Mesendoderm (in vitro differentiated cells): ENCODE results near the gene GJA4.

Experiments used
- DNase-seq: peaks from one replicate; pipeline ENCODE4 v3.0.0; 2013
- H2AK5ac ChIP-seq: 2 replicates; pipeline ENCODE4 v1.6.1; 2013; ENCODE audit warnings: low read length, inconsistent platforms
- H2BK120ac ChIP-seq: 2 replicates; pipeline ENCODE4 v1.6.1; 2013; ENCODE audit warnings: low read depth, mild to moderate bottlenecking, low read length, moderate library complexity, mixed read lengths
- H2BK15ac ChIP-seq: replicated peaks from 2 replicates; pipeline ENCODE4 v1.6.1; 2013; ENCODE audit warnings: low read depth, mild to moderate bottlenecking, moderate library complexity
- H2BK5ac ChIP-seq: 2 replicates; pipeline ENCODE4 v1.6.1; 2013; ENCODE audit warnings: low read length, inconsistent platforms
- H3K18ac ChIP-seq: 2 replicates; pipeline ENCODE4 v1.6.1; 2013; ENCODE audit warnings: mild to moderate bottlenecking, low read length, mixed read lengths
- H3K23ac ChIP-seq: one replicate; pipeline ENCODE4 v1.6.1; 2013; ENCODE audit warnings: low read length
- H3K27ac ChIP-seq: 2 replicates; pipeline ENCODE4 v1.5.1; 2013; ENCODE audit warnings: low read depth, mild to moderate bottlenecking, inconsistent platforms, low read length, moderate library complexity
- H3K27me3 ChIP-seq: 2 replicates; pipeline ENCODE4 v1.6.1; 2013; ENCODE audit warnings: low read length, control low read depth, mild to moderate bottlenecking, inconsistent platforms; ENCODE audit not compliant: insufficient read depth, poor library complexity
- H3K36me3 ChIP-seq: 2 replicates; pipeline ENCODE4 v1.6.1; 2013; ENCODE audit warnings: low read length, inconsistent platforms; ENCODE audit not compliant: control insufficient read depth, insufficient read depth
- H3K4ac ChIP-seq: one replicate; pipeline ENCODE4 v1.6.1; 2013; ENCODE audit warnings: low read depth, mild to moderate bottlenecking, low read length, moderate library complexity
- H3K4me1 ChIP-seq: 2 replicates; pipeline ENCODE4 v1.6.1; 2013; ENCODE audit warnings: low read depth, low read length, inconsistent platforms; ENCODE audit not compliant: control insufficient read depth
- H3K4me2 ChIP-seq: 2 replicates; pipeline ENCODE4 v1.6.1; 2013; ENCODE audit warnings: low read length
- H3K4me3 ChIP-seq: 2 replicates; pipeline ENCODE4 v1.5.1; 2013; ENCODE audit warnings: mild to moderate bottlenecking, low read length
- H3K56ac ChIP-seq: one replicate; pipeline ENCODE4 v1.6.1; 2013; ENCODE audit warnings: low read length
- H3K79me1 ChIP-seq: 2 replicates; pipeline ENCODE4 v1.6.1; 2013; ENCODE audit warnings: low read length, inconsistent platforms
- H3K79me2 ChIP-seq: 2 replicates; pipeline ENCODE4 v1.6.1; 2013; ENCODE audit warnings: mild to moderate bottlenecking, low read length; ENCODE audit not compliant: control insufficient read depth, insufficient read depth
- H3K9ac ChIP-seq: 2 replicates; pipeline ENCODE4 v1.6.1; 2013; ENCODE audit warnings: low read length, inconsistent platforms
- H4K5ac ChIP-seq: one replicate; pipeline ENCODE4 v1.6.1; 2013; ENCODE audit warnings: low read length
- H4K8ac ChIP-seq: one replicate; pipeline ENCODE4 v1.6.1; 2013; ENCODE audit warnings: low read depth, mild to moderate bottlenecking, control low read depth, low read length, moderate library complexity
- WGBS: extraction: QIAGEN DNeasy Blood & Tissue Kit; methylation state at CpG from one replicate; pipeline ENCODE4 v1.1.7; 2013; ENCODE audit warnings: low lambda C conversion rate, missing lambda C conversion rate; ENCODE audit not compliant: insufficient coverage; ENCODE audit errors: extremely low coverage; 5-methylcytosine and 5-hydroxymethylcytosine counted together

The GJA4 gene

DNA sequence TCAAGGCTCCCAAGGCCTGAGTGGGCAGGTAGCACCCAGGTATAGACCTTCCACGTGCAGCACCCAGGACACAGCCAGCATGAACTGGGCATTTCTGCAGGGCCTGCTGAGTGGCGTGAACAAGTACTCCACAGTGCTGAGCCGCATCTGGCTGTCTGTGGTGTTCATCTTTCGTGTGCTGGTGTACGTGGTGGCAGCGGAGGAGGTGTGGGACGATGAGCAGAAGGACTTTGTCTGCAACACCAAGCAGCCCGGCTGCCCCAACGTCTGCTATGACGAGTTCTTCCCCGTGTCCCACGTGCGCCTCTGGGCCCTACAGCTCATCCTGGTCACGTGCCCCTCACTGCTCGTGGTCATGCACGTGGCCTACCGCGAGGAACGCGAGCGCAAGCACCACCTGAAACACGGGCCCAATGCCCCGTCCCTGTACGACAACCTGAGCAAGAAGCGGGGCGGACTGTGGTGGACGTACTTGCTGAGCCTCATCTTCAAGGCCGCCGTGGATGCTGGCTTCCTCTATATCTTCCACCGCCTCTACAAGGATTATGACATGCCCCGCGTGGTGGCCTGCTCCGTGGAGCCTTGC lies 31.5 kb upstream of the GJA4 start:
- no peaks in the 10 kb centered on the region for H3K79me1 ChIP-seq
- H3K4me1 ChIP-seq: peaks cover 5% of the 10 kb centered on the region
- no peak overlapping the region for H3K27ac ChIP-seq
- no peaks in the 10 kb centered on the region for H3K79me2 ChIP-seq
- no peak for DNase-seq
- H3K4me2 ChIP-seq: no peak overlapping the region
- no peaks in the 10 kb centered on the region for H3K36me3 ChIP-seq
- WGBS: no CpG with 5 or more reads among the region's 33 CpGs
- H3K4ac ChIP-seq: no peak overlapping the region
- no peak overlapping the region for H2AK5ac ChIP-seq
- no peak overlapping the region for H4K5ac ChIP-seq
- no peak overlapping the region for H3K4me3 ChIP-seq
- no peak overlapping the region for H2BK120ac ChIP-seq
- no peak overlapping the region for H4K8ac ChIP-seq
- H2BK5ac ChIP-seq: no peak overlapping the region
- no peak overlapping the region for H3K18ac ChIP-seq
- H3K9ac ChIP-seq: no peak overlapping the region
- H2BK15ac ChIP-seq: no peak overlapping the region
- H3K56ac ChIP-seq: no peak overlapping the region
- H3K27me3 ChIP-seq: no peaks in the 10 kb centered on the region
- no peak overlapping the region for H3K23ac ChIP-seq

DNA sequence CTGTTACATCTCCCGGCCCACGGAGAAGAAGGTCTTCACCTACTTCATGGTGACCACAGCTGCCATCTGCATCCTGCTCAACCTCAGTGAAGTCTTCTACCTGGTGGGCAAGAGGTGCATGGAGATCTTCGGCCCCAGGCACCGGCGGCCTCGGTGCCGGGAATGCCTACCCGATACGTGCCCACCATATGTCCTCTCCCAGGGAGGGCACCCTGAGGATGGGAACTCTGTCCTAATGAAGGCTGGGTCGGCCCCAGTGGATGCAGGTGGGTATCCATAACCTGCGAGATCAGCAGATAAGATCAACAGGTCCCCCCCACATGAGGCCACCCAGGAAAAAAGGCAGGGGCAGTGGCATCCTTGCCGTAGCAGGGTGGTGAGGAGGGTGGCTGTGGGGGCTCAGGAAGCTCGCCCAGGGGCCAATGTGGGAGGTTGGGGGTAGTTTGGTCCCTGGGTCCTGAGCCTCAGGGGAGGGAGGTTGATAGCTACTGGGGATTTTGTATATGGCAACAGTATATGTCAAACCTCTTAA lies 31.0 kb upstream of the GJA4 start:
- Histone ChIP-seq H3K23ac (no peak overlapping the region), H4K8ac (no peak overlapping the region), H2AK5ac (no peak overlapping the region), H2BK120ac (no peak overlapping the region), H3K27me3 (no peaks in the 10 kb centered on the region), H3K4ac (no peak overlapping the region), H3K79me1 (no peaks in the 10 kb centered on the region), H3K4me1 (peaks cover 5% of the 10 kb centered on the region), H3K36me3 (no peaks in the 10 kb centered on the region), H3K9ac (no peak overlapping the region), H3K56ac (no peak overlapping the region), H2BK5ac (no peak overlapping the region), H2BK15ac (no peak overlapping the region), H3K27ac (no peak overlapping the region), H3K18ac (no peak overlapping the region), H4K5ac (no peak overlapping the region), H3K79me2 (no peaks in the 10 kb centered on the region), H3K4me3 (no peak overlapping the region), H3K4me2 (no peak overlapping the region)
- WGBS: no CpG with 5 or more reads among the region's 13 CpGs
- no peak for DNase-seq

DNA sequence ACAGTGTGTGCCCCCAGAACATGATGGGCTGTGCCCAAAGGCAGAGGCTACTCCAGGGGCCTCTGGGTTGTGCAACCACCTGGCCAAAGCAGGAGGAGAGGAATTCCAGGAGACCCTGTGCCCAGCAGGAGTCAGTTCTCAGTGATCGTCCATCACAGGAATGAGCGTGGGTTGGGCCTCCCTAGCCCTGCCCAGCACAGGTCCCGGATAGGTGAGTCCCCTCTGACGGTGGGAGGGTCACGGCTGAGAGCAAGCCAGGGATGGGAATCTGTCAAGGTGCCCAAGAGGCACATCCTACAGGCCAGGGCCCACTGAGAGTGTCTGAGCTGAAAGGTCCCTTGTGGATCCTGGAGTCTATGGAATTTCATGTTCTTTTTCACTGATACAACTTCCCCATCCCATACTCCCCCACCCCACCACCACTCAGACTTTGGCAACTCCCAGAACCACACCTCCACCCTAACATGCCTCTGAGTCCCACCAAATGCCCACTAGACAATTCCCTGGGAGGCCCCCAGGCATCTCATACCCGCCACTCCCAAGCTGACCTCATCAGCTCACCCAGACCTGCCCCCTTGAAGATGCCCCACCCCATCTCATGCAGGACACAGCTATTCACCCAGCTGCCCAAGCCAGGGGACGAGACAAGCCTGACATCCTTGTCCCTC lies 30.2 kb upstream of the GJA4 start:
- Histone ChIP-seq H2BK15ac (no peak overlapping the region), H3K27me3 (no peaks in the 10 kb centered on the region), H3K18ac (no peak overlapping the region), H2BK120ac (no peak overlapping the region), H4K5ac (no peak overlapping the region), H3K4me2 (no peak overlapping the region), H3K27ac (no peak overlapping the region), H4K8ac (no peak overlapping the region), H3K79me2 (no peaks in the 10 kb centered on the region), H2BK5ac (no peak overlapping the region), H3K23ac (no peak overlapping the region), H3K4me3 (no peak overlapping the region), H3K36me3 (no peaks in the 10 kb centered on the region), H3K56ac (peak overlapping the region; percentile 15), H3K79me1 (no peaks in the 10 kb centered on the region), H3K4me1 (peaks cover 5% of the 10 kb centered on the region), H3K9ac (no peak overlapping the region), H3K4ac (no peak overlapping the region), H2AK5ac (no peak overlapping the region)
- DNase-seq: no peak
- no CpG with 5 or more reads among the region's 7 CpGs for WGBS

DNA sequence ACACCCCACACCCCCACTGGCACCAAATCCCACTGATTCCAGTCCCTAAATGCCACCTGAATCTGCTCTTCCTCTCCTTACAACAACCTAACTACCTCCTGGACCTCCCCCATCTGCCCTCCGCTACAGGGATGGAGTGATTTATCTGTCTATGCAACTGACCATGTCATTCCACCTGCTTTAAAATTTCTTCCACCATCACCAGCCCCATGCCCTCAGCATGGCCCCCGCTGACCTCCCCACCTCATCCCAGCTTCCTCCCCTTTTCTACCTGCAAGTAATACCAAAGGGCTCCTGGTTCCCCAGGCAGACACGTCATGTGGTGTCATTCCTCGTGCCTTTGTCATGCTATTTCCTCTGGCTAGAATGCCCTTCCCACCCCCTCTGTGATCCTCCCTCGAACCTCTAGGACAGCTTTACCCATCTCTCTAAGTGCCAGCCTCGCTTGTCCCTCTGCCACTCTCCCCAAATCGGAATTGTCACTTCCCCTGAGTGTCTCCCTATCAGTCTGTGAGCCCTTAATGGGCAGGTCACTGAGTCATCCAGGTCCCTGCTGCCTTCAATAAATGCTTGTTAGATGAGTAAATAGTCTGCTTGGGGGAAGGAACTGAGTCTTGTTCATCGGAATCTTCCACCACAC lies 29.5 kb upstream of the GJA4 start:
- no peak overlapping the region for H2BK120ac ChIP-seq
- H3K18ac ChIP-seq: no peak overlapping the region
- no peaks in the 10 kb centered on the region for H3K79me2 ChIP-seq
- WGBS: no CpG with 5 or more reads among the region's 8 CpGs
- H3K36me3 ChIP-seq: no peaks in the 10 kb centered on the region
- no peak overlapping the region for H3K4me3 ChIP-seq
- no peak overlapping the region for H3K4ac ChIP-seq
- no peaks in the 10 kb centered on the region for H3K27me3 ChIP-seq
- H3K9ac ChIP-seq: no peak overlapping the region
- no peak overlapping the region for H3K27ac ChIP-seq
- H3K79me1 ChIP-seq: no peaks in the 10 kb centered on the region
- H4K8ac ChIP-seq: no peak overlapping the region
- no peak overlapping the region for H2AK5ac ChIP-seq
- H3K56ac ChIP-seq: peak overlapping the region; percentile 15
- H3K4me2 ChIP-seq: no peak overlapping the region
- no peak overlapping the region for H2BK15ac ChIP-seq
- H3K23ac ChIP-seq: no peak overlapping the region
- DNase-seq: peak; percentile 90
- no peak overlapping the region for H4K5ac ChIP-seq
- peak overlapping the region; percentile 30 for H2BK5ac ChIP-seq
- peaks cover 5% of the 10 kb centered on the region for H3K4me1 ChIP-seq

DNA sequence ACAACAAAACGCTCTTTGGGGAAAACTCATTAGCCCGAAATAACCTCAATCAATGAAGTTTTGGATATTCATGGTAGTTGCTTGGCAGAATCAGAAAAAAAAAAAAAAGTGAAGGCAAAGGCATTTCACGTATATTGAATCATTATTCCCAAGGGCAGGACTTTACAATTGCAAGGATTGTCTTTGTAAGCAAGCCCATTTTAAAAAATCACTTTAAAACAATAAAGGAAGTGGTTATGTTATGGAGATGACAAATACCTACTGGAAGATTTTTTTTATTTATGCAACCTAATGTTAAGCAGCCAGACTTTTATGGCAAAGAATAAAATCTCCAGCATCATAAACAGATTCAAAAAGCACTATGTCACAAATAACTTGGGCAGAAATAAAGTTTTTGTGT lies 23.9 kb upstream of the GJA4 start:
- Histone ChIP-seq H2BK15ac (no peak overlapping the region), H2BK120ac (no peak overlapping the region), H3K23ac (no peak overlapping the region), H3K4ac (no peak overlapping the region), H4K8ac (no peak overlapping the region), H3K79me1 (no peaks in the 10 kb centered on the region), H3K4me1 (no peaks in the 10 kb centered on the region), H3K4me3 (no peak overlapping the region), H3K9ac (no peak overlapping the region), H2AK5ac (no peak overlapping the region), H2BK5ac (no peak overlapping the region), H3K79me2 (no peaks in the 10 kb centered on the region), H3K56ac (no peak overlapping the region), H3K27ac (no peak overlapping the region), H4K5ac (no peak overlapping the region), H3K27me3 (no peaks in the 10 kb centered on the region), H3K36me3 (no peaks in the 10 kb centered on the region), H3K4me2 (no peak overlapping the region), H3K18ac (no peak overlapping the region)
- no CpG with 5 or more reads among the region's 3 CpGs for whole genome bisulfite sequencing
- DNase-seq: no peak
